H9 (cell line): ENCODE measurements around the gene RPGRIP1L. TPM values are rescaled to one million over a fixed set of nuclear protein-coding genes. Genes with fewer than 3 reads are reported as not detected.

Source experiments
- DNase-seq: peaks from one replicate; pipeline ENCODE4 v3.0.0-alpha.2; 2017
- H2AFZ ChIP-seq: one replicate; pipeline ENCODE4 v1.6.1; 2013; ENCODE audit warnings: mild to moderate bottlenecking, low read length, control low read depth, moderate library complexity
- H2AK5ac ChIP-seq: 2 replicates; pipeline ENCODE4 v1.6.1; 2013; ENCODE audit warnings: low read length, control low read depth, mixed read lengths; ENCODE audit not compliant: insufficient read length
- H2BK120ac ChIP-seq: one replicate; pipeline ENCODE4 v1.6.1; 2013; ENCODE audit warnings: low read depth, mild to moderate bottlenecking, low read length, control low read depth, inconsistent platforms; ENCODE audit not compliant: poor library complexity, severe bottlenecking
- H2BK12ac ChIP-seq: 2 replicates; pipeline ENCODE4 v1.6.1; 2013; ENCODE audit warnings: low read length, control low read depth, mixed read lengths, low read depth; ENCODE audit not compliant: insufficient read length
- H2BK15ac ChIP-seq: 2 replicates; pipeline ENCODE4 v1.6.1; 2013; ENCODE audit warnings: low read depth, low read length, control low read depth
- H2BK20ac ChIP-seq: one replicate; pipeline ENCODE4 v1.6.1; 2013; ENCODE audit warnings: low read depth, mild to moderate bottlenecking, low read length, control low read depth, inconsistent platforms; ENCODE audit not compliant: poor library complexity, severe bottlenecking
- H2BK5ac ChIP-seq: 2 replicates; pipeline ENCODE4 v1.6.1; 2013; ENCODE audit warnings: low read length, control low read depth, mixed read lengths; ENCODE audit not compliant: insufficient read length
- H3K14ac ChIP-seq: 2 replicates; pipeline ENCODE4 v1.6.1; 2013; ENCODE audit warnings: low read length, control low read depth; ENCODE audit not compliant: insufficient read depth
- H3K18ac ChIP-seq: 2 replicates; pipeline ENCODE4 v1.6.1; 2013; ENCODE audit warnings: low read depth, mild to moderate bottlenecking, mixed read lengths, low read length, control low read depth; ENCODE audit not compliant: insufficient read length
- H3K23ac ChIP-seq: 2 replicates; pipeline ENCODE4 v1.6.1; 2013; ENCODE audit warnings: low read length, control low read depth, mixed read lengths, low read depth; ENCODE audit not compliant: insufficient read length
- H3K23me2 ChIP-seq: 2 replicates; pipeline ENCODE4 v1.6.1; 2013; ENCODE audit warnings: low read depth, mild to moderate bottlenecking, mixed read lengths, low read length, control low read depth; ENCODE audit not compliant: insufficient read length, poor library complexity, severe bottlenecking
- H3K27ac ChIP-seq: 2 replicates; pipeline ENCODE4 v1.5.1; 2013; ENCODE audit warnings: low read length, control low read depth, mixed read lengths, low read depth; ENCODE audit not compliant: insufficient read length
- H3K27me3 ChIP-seq: 2 replicates; pipeline ENCODE4 v1.6.1; 2013; ENCODE audit warnings: low read length, control low read depth, inconsistent platforms; ENCODE audit not compliant: insufficient read depth
- H3K4ac ChIP-seq: 2 replicates; pipeline ENCODE4 v1.6.1; 2013; ENCODE audit warnings: low read depth, mild to moderate bottlenecking, control low read depth, inconsistent platforms, low read length, moderate library complexity
- H3K4me1 ChIP-seq: 2 replicates; pipeline ENCODE4 v1.6.1; 2013; ENCODE audit warnings: low read length, control low read depth, inconsistent platforms; ENCODE audit not compliant: insufficient read depth
- H3K4me2 ChIP-seq: 2 replicates; pipeline ENCODE4 v1.6.1; 2013; ENCODE audit warnings: low read length, control low read depth, mixed read lengths; ENCODE audit not compliant: insufficient read length, insufficient read depth
- H3K56ac ChIP-seq: 2 replicates; pipeline ENCODE4 v1.6.1; 2013; ENCODE audit warnings: low read depth, mild to moderate bottlenecking, mixed read lengths, low read length, control low read depth; ENCODE audit not compliant: insufficient read length
- H3K79me1 ChIP-seq: 2 replicates; pipeline ENCODE4 v1.6.1; 2013; ENCODE audit warnings: low read depth, mild to moderate bottlenecking, moderate library complexity, low read length, control low read depth, inconsistent platforms; ENCODE audit not compliant: insufficient read depth, poor library complexity, severe bottlenecking
- H3K79me2 ChIP-seq: 2 replicates; pipeline ENCODE4 v1.6.1; 2013; ENCODE audit warnings: low read length, control low read depth, inconsistent platforms; ENCODE audit not compliant: insufficient read depth
- H3K9ac ChIP-seq: 2 replicates; pipeline ENCODE4 v1.6.1; 2013; ENCODE audit warnings: low read length, control low read depth, mixed read lengths; ENCODE audit not compliant: insufficient read length; ENCODE audit errors: extremely low read depth
- H3K9me3 ChIP-seq: one replicate; pipeline ENCODE4 v1.6.1; 2013; ENCODE audit warnings: low read depth, low read length, inconsistent platforms; ENCODE audit not compliant: control insufficient read depth
- H3T11ph ChIP-seq: one replicate; pipeline ENCODE4 v1.6.1; 2013; ENCODE audit warnings: mild to moderate bottlenecking, low read length, control low read depth, inconsistent platforms
- H4K20me1 ChIP-seq: one replicate; pipeline ENCODE4 v1.6.1; 2013; ENCODE audit not compliant: control insufficient read depth, insufficient read length, insufficient read depth
- H4K5ac ChIP-seq: 2 replicates; pipeline ENCODE4 v1.6.1; 2013; ENCODE audit warnings: low read depth, mild to moderate bottlenecking, mixed read lengths, low read length, control low read depth; ENCODE audit not compliant: insufficient read length
- H4K8ac ChIP-seq: replicated peaks from 2 replicates; pipeline ENCODE4 v1.6.1; 2013; ENCODE audit warnings: low read length, control low read depth, mixed read lengths, low read depth; ENCODE audit not compliant: insufficient read length
- H4K91ac ChIP-seq: 2 replicates; pipeline ENCODE4 v1.6.1; 2013; ENCODE audit warnings: low read depth, mild to moderate bottlenecking, moderate library complexity, mixed read lengths, low read length, control low read depth; ENCODE audit not compliant: insufficient read length
- H3K27ac Mint-ChIP-seq, 3 experiments: 2 replicates in 2 of 3; 3 replicates in 1 of 3; pipeline ENCODE4 v1.8.0; 2020 to 2021; ENCODE audit warnings: mixed read lengths in 3 of 3, mild to moderate bottlenecking in 1 of 3, moderate library complexity in 1 of 3
- H3K27me3 Mint-ChIP-seq: 2 replicates; pipeline ENCODE4 v1.8.0; 2021; ENCODE audit warnings: low read depth, mild to moderate bottlenecking, moderate library complexity, mixed read lengths
- H3K36me3 Mint-ChIP-seq, 3 experiments: 2 replicates in 2 of 3; 3 replicates in 1 of 3; pipeline ENCODE4 v1.8.0; 2020 to 2021; ENCODE audit warnings: low read depth in 3 of 3, mixed read lengths in 3 of 3; ENCODE audit not compliant: insufficient read depth in 1 of 3
- H3K4me1 Mint-ChIP-seq, 2 experiments: 2 replicates each; pipeline ENCODE4 v1.8.0; 2020; ENCODE audit warnings: mixed read lengths in 2 of 2
- H3K4me3 Mint-ChIP-seq, 2 experiments: 2 replicates in 1 of 2; 3 replicates in 1 of 2; pipeline ENCODE4 v1.8.0; 2020 to 2021; ENCODE audit warnings: mild to moderate bottlenecking in 2 of 2, mixed read lengths in 2 of 2, moderate library complexity in 1 of 2
- H3K9me3 Mint-ChIP-seq, 2 experiments: 2 replicates in 1 of 2; 3 replicates in 1 of 2; pipeline ENCODE4 v1.8.0; 2020; ENCODE audit warnings: mild to moderate bottlenecking in 2 of 2, mixed read lengths in 2 of 2, moderate library complexity in 1 of 2
- CTCF ChIP-seq: fragments of 200-600 bp; sonication (generic); conservative IDR thresholded peaks from 3 replicates; pipeline ENCODE4 v1.8.0; 2021; ENCODE audit warnings: antibody characterized with exemption, mild to moderate bottlenecking
- WGBS: extraction: QIAGEN DNeasy Blood & Tissue Kit; methylation state at CpG from one replicate; pipeline ENCODE4 v1.1.7; 2013; ENCODE audit warnings: missing lambda C conversion rate, low lambda C conversion rate, mixed read lengths; ENCODE audit not compliant: insufficient read length; ENCODE audit errors: extremely low coverage; 5-methylcytosine and 5-hydroxymethylcytosine counted together
- total RNA-seq: library from RNA; stranded (reverse); gene quantifications from 2 replicates; pipeline ENCODE4 v1.2.1, GENCODE V29; 2021

The RPGRIP1L gene
- total RNA-seq, 1 experiment from 2014 or later = 11.7 TPM

- H3K4me1 Mint-ChIP-seq = peaks cover 4 to 7% of the 10 kb centered on the region in 2 experiments
- no peak overlapping the region for H3K9ac ChIP-seq
- no peaks in the 10 kb centered on the region for H3K27me3 ChIP-seq
- H3K79me2 ChIP-seq = no peaks in the 10 kb centered on the region
- no peaks in the 10 kb centered on the region for H3K79me1 ChIP-seq
- H4K91ac ChIP-seq = no peak overlapping the region
- no peaks in the 10 kb centered on the region for H3K9me3 Mint-ChIP-seq
- H3T11ph ChIP-seq = no peak overlapping the region
- H3K27me3 Mint-ChIP-seq = no peaks in the 10 kb centered on the region
- H3K56ac ChIP-seq = no peak overlapping the region
- no peak overlapping the region for H4K8ac ChIP-seq
- H2BK20ac ChIP-seq = no peak overlapping the region
- no peak overlapping the region for H4K5ac ChIP-seq
- no peak overlapping the region for H2AFZ ChIP-seq
- H3K27ac Mint-ChIP-seq = no peak overlapping the region
- H2BK12ac ChIP-seq = no peak overlapping the region
- no peak overlapping the region for H3K23ac ChIP-seq
- no peaks in the 10 kb centered on the region for H4K20me1 ChIP-seq
- H2BK15ac ChIP-seq = no peak overlapping the region
- H3K4me2 ChIP-seq = no peak overlapping the region
- no peak for DNase-seq
- H2BK120ac ChIP-seq = no peak overlapping the region
- no peak overlapping the region for H3K14ac ChIP-seq
- no CpG with 5 or more reads among the region's 2 CpGs for WGBS
- no peak overlapping the region for H3K27ac ChIP-seq
- H3K36me3 Mint-ChIP-seq = no peaks in the 10 kb centered on the region
- no peak overlapping the region for H3K4me3 Mint-ChIP-seq
- no peaks in the 10 kb centered on the region for H3K23me2 ChIP-seq
- no peak for TF ChIP-seq CTCF
- no peaks in the 10 kb centered on the region for H3K4me1 ChIP-seq
- H3K9me3 ChIP-seq = no peaks in the 10 kb centered on the region
- no peak overlapping the region for H3K18ac ChIP-seq
- no peak overlapping the region for H2BK5ac ChIP-seq
- no peak overlapping the region for H3K4ac ChIP-seq
- no peak overlapping the region for H2AK5ac ChIP-seq
Measured at GRCh38 chr16:53734908-53735307, 31.2 kb upstream of the RPGRIP1L start.
